Chondrocyte (in vitro differentiated cells): ENCODE data around the gene BIRC5. TPM values are rescaled to one million over a fixed set of nuclear protein-coding genes. Genes with fewer than 3 reads are reported as not detected.
A peak's percentile ranks its signal among the peaks of the same experiment; 100 is the strongest.

Experiments used
- DNase-seq: peaks from one replicate; pipeline ENCODE4 v3.0.0; 2021; ENCODE audit warnings: mixed read lengths, low spot score
- H3K27ac Mint-ChIP-seq: one replicate; pipeline ENCODE4 v1.8.0; 2021; ENCODE audit warnings: mild to moderate bottlenecking, moderate library complexity, mixed read lengths; ENCODE audit not compliant: unreplicated experiment
- H3K27me3 Mint-ChIP-seq: 2 replicates; pipeline ENCODE4 v1.8.0; 2021; ENCODE audit warnings: low read depth, mixed read lengths
- H3K36me3 Mint-ChIP-seq: 2 replicates; pipeline ENCODE4 v1.8.0; 2021; ENCODE audit warnings: low read depth, mixed read lengths
- H3K4me1 Mint-ChIP-seq: 2 replicates; pipeline ENCODE4 v1.8.0; 2021; ENCODE audit warnings: low read depth, mild to moderate bottlenecking, mixed read lengths
- H3K4me3 Mint-ChIP-seq: one replicate; pipeline ENCODE4 v1.8.0; 2021; ENCODE audit warnings: mild to moderate bottlenecking, moderate library complexity, mixed read lengths; ENCODE audit not compliant: unreplicated experiment
- H3K9me3 Mint-ChIP-seq: 2 replicates; pipeline ENCODE4 v1.8.0; 2021; ENCODE audit warnings: low read depth, mixed read lengths
- CTCF ChIP-seq: fragments of 200-600 bp; sonication (generic); IDR thresholded peaks from 2 replicates; pipeline ENCODE4 v1.5.0; 2021; ENCODE audit warnings: antibody characterized with exemption, mild to moderate bottlenecking, moderate library complexity
- total RNA-seq: library from RNA; stranded (reverse); gene quantifications from 3 replicates; pipeline ENCODE4 v1.2.1, GENCODE V29; 2021

Gene BIRC5
- total RNA-seq, 1 donor from 2014 or later, result 11.6 TPM

GRCh38 chr17:78268951-78269905, 55.2 kb downstream of the BIRC5 start:
- DNase-seq, result no peak
- H3K27me3 Mint-ChIP-seq, result no peaks in the 10 kb centered on the region
- no peaks in the 10 kb centered on the region for H3K36me3 Mint-ChIP-seq
- peak overlapping the region; percentile 59 for H3K27ac Mint-ChIP-seq
- no peak for TF ChIP-seq CTCF
- peak overlapping the region; percentile 41 for H3K4me3 Mint-ChIP-seq
- no peaks in the 10 kb centered on the region for H3K9me3 Mint-ChIP-seq
- peaks cover 21% of the 10 kb centered on the region for H3K4me1 Mint-ChIP-seq

- Mint-ChIP-seq H3K27ac (no peak overlapping the region), H3K36me3 (no peaks in the 10 kb centered on the region), H3K9me3 (no peaks in the 10 kb centered on the region), H3K4me1 (peaks cover 21% of the 10 kb centered on the region), H3K4me3 (no peak overlapping the region), H3K27me3 (no peaks in the 10 kb centered on the region)
- TF ChIP-seq CTCF, result no peak
- DNase-seq, result no peak
These were observed 55.9 kb downstream of the BIRC5 start for GRCh38 chr17:78269955-78270381.

- no peak overlapping the region for H3K4me3 Mint-ChIP-seq
These were observed 57.5 kb downstream of the BIRC5 start for GRCh38 chr17:78271419-78272170.

GRCh38 chr17:78272181-78272913, 58.3 kb downstream of the BIRC5 start:
- no peaks in the 10 kb centered on the region for H3K36me3 Mint-ChIP-seq
- peaks cover 21% of the 10 kb centered on the region for H3K4me1 Mint-ChIP-seq
- no peak for DNase-seq
- H3K27ac Mint-ChIP-seq, result no peak overlapping the region
- H3K9me3 Mint-ChIP-seq, result no peaks in the 10 kb centered on the region
- no peak overlapping the region for H3K4me3 Mint-ChIP-seq
- H3K27me3 Mint-ChIP-seq, result no peaks in the 10 kb centered on the region
- TF ChIP-seq CTCF, result no peak

More at GRCh38 chr17:78271419-78272170, 57.5 kb downstream of the BIRC5 start:
- DNase-seq, result no peak
- H3K27me3 Mint-ChIP-seq, result no peaks in the 10 kb centered on the region
- peaks cover 21% of the 10 kb centered on the region for H3K4me1 Mint-ChIP-seq
- H3K27ac Mint-ChIP-seq, result no peak overlapping the region
- no peaks in the 10 kb centered on the region for H3K9me3 Mint-ChIP-seq
- TF ChIP-seq CTCF, result no peak
- no peaks in the 10 kb centered on the region for H3K36me3 Mint-ChIP-seq

- Mint-ChIP-seq H3K27me3 (no peaks in the 10 kb centered on the region), H3K27ac (no peak overlapping the region)
These were observed 58.8 kb downstream of the BIRC5 start for GRCh38 chr17:78272914-78273258.

More at GRCh38 chr17:78272914-78273258, 58.8 kb downstream of the BIRC5 start:
- no peak for DNase-seq
- Mint-ChIP-seq H3K4me1 (peaks cover 21% of the 10 kb centered on the region), H3K9me3 (no peaks in the 10 kb centered on the region), H3K36me3 (no peaks in the 10 kb centered on the region), H3K4me3 (no peak overlapping the region)
- TF ChIP-seq CTCF, result no peak
